HG03045 (cell line): ENCODE results near the gene IQSEC3.
"Not testable (repeated sequence)": the region's sequence is repeated elsewhere in the genome, so short reads cannot be mapped to it uniquely, and the experiment has no call there.

ENCODE experiments used
- ATAC-seq: cut with Tn5 transposase; IDR thresholded peaks from one replicate; pipeline ENCODE4 v1.9.1; 2021; ENCODE audit warnings: mild to moderate bottlenecking, moderate library complexity; ENCODE audit not compliant: unreplicated experiment

IQSEC3 gene

DNA sequence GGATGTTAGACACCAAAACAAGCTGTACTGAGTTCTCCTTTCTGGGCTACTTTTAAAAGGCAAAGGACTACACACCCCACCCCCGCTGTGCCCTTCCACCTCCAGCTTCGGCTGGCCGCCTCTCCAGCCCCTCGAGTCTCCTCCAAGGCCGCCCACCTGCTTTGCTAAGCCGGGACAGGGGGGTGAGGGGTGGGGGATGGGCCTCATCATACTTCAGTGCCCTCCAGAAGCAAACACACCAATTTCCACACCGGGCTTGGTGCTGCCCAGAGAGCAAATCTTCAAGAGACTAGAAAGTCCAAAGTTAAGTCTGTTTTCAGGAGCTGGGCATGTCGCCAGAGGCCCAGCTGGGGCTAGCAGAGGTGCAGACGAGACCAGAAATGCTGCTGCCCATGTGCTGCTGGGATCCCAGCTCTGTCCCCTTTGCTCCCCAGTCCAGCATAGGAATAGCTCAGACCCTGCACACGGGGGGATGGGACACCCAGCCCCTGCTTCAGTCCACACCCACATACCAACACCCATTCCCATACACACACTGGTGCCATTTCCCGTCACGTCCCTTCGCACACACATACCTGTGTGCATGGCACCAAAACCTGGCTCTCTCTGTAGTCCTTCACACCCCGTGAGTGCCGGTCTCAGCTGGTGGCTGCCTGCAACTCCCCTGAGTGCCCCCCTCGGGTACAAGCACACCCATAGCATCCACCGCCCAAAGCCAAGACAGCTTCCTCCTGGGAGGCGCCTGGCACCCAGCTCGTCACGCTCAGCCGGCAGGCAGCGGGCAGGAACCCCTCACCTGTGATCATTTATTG is 146.4 kb downstream of the IQSEC3 start:
- no peak for ATAC-seq

DNA sequence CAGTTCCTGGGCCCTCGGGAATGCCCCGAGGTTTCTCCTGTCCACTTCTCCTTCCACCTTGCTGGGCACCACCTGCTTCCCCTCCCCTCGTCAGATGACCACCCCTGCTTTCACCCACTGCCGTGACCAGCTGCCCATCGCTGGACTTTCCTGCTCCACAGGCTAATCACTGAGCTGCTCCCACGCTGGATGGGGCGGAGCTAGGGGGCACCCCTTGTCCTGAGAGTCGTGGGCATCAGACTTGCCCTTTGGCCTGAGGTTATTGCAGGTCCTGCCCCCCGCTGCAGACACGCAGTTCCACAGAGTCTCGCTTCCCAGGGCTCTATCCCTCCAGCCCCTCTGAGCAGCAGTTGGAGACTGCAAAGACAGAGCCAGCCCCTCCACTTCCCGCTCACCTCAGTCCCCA is 147.0 kb downstream of the IQSEC3 start:
- ATAC-seq: no peak

DNA sequence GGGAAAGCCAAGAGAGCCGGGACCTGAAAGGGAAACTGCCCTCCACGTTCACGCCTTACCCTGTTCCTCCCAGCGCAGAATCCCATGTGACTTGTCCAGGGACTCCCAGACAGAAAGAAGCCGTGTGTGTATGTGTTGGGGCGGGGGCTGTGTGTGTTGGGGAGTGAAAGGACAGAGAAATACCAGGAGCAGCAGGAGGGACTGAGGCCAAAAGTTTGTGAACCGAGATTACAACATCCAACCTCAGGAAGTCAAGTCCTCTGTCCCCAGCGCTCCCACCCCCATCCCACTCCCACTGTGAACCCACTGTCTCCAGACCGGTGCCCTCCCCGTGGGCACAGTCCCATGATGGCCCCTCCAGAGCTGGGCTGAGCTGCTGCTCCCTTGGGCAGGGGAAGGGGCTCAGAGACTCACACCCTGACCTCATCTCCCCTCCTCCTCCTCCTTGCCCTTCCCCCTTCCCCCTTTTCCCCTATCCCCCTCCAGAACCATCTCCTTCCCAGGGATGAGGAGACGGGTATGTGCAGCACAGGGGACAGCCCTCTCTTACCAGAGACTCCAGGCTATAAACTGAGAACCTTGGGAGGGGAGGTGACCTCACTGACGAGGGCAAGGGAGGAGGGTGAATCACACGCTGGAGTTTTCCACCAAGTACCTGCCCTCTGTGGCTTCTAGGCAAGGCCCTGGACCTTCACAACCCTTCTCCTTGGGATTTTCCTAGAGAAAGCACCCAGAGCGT is 147.6 kb downstream of the IQSEC3 start, which contains the start of gene SLC6A12:
Gene SLC6A12, minus strand, starts transcription at position 155 of the 739 bp plus-strand sequence. CDS start 4,171 bp downstream, outside the sequence.
- no peak for ATAC-seq

DNA sequence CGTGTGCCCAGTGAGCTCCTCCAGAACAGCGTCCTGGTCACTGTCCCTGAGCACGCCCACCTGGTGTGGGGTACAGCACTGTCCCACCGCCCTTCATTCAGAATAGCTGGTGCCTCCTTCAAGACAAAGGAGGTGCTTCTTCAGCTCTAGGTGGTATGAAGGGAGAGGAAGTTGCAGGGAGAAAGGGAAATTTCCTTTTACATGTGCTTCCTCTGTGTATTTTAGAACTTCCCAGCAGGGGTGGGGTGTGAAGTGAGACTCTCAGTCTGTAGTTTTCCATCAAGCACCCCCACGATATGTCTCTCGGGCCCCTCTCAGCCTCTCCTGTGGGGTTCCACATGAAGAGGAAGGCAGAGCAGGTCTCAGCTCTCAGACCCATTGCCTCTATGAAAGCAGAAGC is 148.5 kb downstream of the IQSEC3 start:
- no peak for ATAC-seq

DNA sequence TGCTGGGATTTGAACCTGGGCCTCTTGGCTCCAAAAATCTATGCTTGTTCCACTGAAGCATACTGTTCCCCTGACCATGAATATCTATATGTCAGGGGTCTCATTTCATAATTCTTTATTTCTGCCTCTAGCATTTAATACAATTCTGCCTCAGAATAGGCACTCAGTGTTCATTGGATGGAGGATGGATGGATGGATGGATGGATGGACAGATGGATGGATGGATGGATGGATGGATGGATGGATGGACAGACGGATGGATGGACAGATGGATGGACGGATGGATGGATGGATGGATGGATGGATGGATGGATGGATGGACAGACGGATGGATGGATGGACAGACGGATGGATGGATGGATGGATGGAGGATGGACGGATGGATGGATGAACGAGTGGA is 150.5 kb downstream of the IQSEC3 start:
- not testable (repeated sequence) for ATAC-seq

DNA sequence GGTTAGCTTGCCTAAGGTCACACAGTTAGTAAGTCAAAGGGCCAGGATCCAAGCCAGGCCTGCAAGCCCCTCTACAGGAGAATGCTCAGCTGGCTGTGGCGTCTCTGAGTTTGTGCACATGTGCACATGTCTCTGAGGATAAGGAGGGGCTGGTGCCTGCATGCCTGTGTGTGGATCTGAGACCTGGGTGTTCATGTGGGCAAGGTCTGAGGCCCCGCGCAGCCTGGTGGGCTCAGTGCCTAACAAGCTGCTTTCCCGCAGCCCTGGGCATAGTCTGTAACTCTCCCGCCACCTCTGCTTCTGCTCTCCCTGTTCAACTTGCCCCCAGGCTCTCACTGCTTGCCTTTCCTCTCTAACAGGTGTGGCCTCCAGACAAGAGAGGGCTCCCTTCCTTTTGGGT is 151.7 kb downstream of the IQSEC3 start:
- no peak for ATAC-seq

DNA sequence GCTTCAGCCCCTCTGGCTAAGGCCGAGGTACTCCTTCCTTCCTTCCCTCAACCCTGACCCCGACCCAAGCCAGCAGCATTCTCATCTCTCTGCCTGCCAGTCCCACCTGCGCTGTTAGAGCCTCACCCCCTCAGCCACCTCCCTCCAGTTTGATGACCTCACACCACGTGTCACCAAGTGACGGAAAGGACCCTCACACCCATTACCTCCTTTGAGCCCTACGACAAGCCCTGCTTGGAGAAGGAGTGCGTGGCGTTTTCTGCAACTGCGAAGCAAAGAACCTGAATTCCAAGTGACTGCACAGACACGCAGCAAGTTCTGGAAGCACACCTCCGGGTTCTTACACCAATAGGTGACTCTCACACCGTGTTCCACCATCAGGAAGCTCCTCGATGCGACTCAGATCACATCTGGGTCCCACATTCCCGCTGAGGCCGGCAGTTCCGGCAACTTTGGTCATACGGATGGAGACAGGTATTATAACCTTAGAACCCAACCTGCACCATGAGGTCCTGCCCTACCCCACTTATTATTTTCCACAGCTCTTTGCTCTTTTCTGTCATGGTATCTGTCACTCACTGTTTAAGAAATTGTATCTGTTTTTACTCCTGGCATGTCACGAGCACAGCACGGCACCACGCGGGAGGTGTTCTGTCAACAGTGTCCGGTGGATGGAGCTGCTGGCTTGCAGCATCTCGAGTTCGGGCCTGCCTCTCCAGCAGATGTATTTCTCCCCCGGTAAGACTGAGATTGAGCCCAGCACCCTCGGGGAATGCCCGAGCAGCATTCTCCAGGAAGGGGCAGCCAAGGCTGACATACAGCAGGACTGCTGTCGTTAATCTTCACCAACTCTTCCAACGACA is 152.4 kb downstream of the IQSEC3 start:
- no peak for ATAC-seq

DNA sequence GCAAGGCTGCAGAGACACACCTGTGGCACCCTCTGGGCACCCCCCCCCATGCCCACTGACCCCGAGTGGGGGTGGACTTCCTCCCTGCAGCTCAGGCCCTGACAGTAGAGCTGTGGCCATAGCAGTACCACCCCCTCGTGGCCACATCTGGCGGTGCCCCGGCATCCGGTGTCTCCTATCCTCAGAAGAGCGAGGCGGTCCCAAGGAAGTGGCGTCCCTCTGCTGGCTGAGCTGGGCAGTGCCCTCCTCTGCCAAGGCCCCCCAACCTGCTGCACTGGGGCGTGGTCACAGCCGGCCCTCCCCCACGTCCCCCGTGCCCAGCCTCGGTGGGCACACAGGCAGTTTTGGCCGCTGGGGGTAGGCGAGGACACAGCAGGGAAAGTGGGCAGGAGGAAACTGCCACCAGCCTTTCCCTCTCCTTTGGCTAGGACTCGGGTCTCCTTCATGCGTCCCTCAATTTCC is 153.4 kb downstream of the IQSEC3 start:
- ATAC-seq: no peak

DNA sequence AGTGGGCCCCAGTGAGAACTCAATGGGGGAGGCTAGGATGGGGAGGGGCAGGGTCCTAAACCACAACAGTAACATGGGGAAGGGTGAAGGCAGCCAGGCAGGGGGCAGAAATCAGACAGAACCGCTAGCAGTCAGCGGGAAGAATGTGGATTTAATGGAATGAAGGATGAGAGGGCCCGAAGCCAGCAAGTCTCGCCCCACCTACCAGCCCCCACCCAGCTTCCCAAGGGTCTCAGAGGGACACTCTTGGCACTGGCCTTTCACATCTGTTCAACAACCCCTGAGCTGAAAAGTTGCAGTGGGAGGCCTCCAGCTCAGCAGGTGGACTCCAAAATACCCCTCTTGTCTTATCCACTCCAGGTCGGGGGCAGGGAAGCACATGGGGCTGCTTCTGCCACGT is 153.9 kb downstream of the IQSEC3 start:
- ATAC-seq: no peak

DNA sequence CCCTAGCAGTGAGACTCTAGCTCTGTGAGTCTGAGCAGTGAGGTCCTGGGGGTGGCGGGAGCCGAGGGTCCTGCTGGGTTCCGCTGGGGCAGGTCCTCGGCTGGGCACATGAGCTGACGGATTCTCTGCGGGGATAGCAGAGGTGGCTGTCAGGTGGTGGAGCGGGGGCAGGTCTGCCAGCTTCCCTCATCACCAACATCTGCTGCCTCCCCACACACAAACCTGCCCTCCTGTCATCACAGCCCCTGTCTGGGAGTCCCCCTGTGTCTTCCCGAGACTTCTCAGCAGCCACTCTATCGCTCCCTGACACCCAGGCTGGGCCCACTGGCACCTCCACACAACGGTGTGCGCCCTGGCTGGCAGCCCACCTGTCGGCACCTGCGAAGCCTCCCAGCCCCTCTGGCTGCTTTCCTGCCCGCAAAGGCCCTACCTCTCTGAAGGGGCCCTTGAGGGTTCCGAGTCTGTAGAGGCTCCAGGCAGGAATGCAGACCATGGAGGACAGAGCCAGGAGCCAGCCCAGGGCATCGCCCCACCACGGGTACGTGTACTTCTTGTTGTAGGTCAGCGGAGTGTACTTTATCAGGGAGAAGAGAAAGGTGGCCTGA is 154.5 kb downstream of the IQSEC3 start:
- no peak for ATAC-seq

DNA sequence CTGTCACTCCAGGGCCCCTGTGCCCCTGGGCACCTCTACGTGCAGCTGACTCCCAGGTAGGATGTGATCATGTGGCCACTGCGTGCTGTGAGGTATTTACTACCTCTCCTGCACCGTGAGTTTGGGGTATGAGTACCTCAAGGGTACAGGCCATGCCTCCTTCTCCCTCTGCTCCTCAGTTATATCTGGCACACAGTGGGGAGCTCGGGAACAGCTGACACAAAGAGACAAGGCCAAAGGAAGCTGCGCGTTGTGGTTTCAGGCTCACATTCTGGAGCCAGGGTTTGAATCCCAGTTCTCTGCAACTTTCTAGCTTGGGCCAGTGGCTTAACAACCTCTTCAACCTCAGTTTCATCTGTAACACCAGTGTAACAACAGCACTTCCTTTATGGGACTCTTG is 155.2 kb downstream of the IQSEC3 start:
- ATAC-seq: no peak

DNA sequence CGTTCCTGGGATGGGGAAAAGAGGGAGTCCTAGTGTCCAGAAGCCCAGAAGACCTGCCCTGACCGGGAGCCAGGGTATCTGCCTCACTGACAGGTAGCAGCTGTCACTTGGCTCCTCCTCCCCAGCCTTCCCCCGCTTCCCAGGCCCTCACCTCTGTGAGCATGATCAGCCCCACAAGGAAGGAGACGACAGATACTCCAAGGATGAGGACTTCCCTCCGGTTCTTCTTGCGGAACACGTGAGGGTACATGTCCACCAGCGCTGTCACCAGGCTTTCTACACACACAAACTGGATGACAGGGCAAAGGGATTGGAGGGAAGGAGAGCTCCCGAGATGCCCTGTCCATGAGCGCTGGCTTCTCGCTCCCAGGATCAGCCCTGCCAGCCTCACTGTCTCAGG is 157.3 kb downstream of the IQSEC3 start:
- no peak for ATAC-seq

DNA sequence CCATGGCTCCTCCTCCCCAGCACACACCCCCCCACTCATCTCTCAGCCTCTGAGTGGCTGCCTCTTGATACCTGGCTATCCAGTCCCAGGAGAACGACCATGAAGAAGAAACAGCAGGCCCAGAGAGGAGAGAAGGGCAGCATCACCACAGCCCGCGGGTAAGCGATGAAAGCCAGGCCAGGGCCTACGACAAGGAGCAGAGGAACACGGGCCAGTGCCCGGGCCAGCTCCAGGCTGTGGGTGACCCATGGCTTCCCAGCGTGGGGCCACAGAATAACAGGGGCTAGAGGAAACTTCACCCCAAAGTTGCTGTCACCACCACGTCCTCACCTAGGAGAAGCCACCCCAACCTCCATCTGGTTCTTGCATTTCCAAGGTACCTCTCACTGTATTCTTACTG is 157.8 kb downstream of the IQSEC3 start:
- ATAC-seq: no peak

DNA sequence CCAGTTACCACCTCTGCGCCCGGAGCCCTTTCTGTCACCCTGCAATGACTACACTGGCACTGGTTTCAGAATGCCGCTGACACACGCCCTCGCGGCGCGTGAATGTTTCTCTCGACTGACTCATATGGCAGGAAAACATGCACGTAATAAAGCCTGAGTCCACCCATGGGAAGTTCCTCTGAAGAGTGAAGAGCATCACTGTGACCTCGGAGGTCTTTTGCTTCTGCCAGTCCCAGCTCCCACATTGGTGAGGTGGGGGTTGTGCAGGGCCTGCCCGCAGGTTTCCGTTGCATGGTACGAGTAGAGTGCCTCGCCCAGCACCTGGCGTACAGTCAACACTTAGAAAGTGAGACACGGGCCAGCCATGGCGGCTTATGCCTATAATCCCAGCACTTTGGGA is 158.4 kb downstream of the IQSEC3 start:
- no peak for ATAC-seq

DNA sequence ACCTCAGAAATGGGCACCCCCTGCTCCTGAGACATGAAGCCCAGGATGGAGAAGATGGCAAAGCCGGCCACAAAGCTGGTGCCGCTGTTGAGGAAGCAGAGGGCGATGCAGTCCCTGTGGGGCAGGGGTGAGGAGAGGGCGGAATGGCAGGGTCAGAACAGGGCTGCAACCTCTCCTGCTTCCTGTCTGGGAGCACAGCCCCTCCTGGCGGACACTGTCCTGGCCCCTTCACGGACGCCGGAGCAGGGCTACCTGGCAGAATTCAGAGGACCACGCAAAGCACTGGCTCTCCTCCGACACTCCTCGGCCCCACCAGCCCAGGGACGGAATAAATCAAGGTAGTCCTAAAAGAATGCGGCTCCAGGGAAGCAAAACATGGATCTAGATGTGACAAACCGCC is 159.8 kb downstream of the IQSEC3 start:
- ATAC-seq: no peak

DNA sequence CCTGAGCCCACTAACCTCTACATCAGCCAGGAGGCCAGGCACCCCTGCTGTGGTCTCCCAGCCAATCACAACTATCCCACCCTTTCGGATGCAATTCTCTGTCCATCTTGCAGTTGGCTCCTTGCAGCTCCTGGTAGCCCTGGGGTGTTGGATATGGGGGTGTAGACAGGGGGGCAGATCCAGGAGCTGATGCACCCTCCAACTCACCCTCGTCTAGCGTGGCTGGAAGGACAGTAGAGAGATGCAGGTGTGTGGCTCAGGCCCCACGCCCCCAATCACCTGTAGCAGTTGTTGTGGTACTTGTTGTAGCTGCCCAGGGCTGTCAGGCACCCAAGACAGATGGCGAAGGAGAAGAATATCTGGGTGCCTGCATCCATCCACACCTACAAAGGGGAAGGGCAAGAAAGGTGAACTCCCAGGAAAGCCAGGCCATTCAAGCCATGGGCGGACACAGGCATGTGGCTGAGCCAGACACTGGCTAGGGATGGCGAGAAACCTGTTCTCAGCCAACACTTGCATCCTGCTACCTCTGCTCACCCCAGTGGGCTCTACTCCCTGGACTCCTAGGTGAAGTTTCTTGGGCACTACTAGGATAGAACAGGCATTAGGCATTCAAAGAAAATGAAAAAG is 160.8 kb downstream of the IQSEC3 start:
- no peak for ATAC-seq
